ENCODE data around the gene KLF13.

Gene KLF13

GRCh38 chr15:31367730-31368344 lies 41.2 kb downstream of the KLF13 start:
- Histone ChIP-seq H3K23ac (ENCODE audit: low read length) (no peak overlapping the region), H2AK5ac (ENCODE audit: low read length) (no peak overlapping the region), H4K8ac (ENCODE audit: low read depth, low read length) (no peak overlapping the region), H2AFZ (ENCODE audit: insufficient read depth, low read length, poor library complexity) (no peak overlapping the region), H2BK5ac (ENCODE audit: low read depth, low read length, poor library complexity) (no peak overlapping the region), H2BK12ac (ENCODE audit: low read length) (no peak overlapping the region), H3K79me2 (ENCODE audit: control insufficient read depth, insufficient read depth, low read length, poor library complexity) (peaks cover 20% of the 10 kb centered on the region), H3K9me3 (ENCODE audit: insufficient read depth, low read depth, low read length) (peaks cover 11% of the 10 kb centered on the region), H3K27me3 (ENCODE audit: insufficient read depth, low read length) (no peaks in the 10 kb centered on the region), H4K12ac (ENCODE audit: low read depth, low read length) (no peak overlapping the region), H2BK120ac (ENCODE audit: insufficient read depth, low read length, poor library complexity) (no peak overlapping the region), H3K36me3 (ENCODE audit: control insufficient read depth in 1 of 2, insufficient read depth in 2 of 2, low read length in 2 of 2) (peaks cover 5 to 6% of the 10 kb centered on the region in 2 experiments), H3K4ac (ENCODE audit: low read depth, low read length) (peak overlapping the region; percentile 1), H3K18ac (ENCODE audit: low read length) (peak overlapping the region; percentile 55), H3K4me1 (ENCODE audit: control insufficient read depth in 1 of 2, insufficient read depth in 2 of 2, low read length in 2 of 2) (peaks cover 53 to 65% of the 10 kb centered on the region in 2 experiments), H3K14ac (ENCODE audit: low read length) (peak overlapping the region; percentile 45), H3K9ac (ENCODE audit: low read length) (no peak overlapping the region), H3K4me3 (ENCODE audit: low read depth, low read length) (no peak overlapping the region), H3K27ac (ENCODE audit: low read depth, low read length) (peak overlapping the region; percentile 5), H4K91ac (ENCODE audit: low read depth, low read length) (peak overlapping the region; percentile 71), H3K4me2 (ENCODE audit: low read length) (no peak overlapping the region), H3K79me1 (ENCODE audit: low read length) (peaks cover 46% of the 10 kb centered on the region)
- DNase-seq: no peak
- no CpG with 5 or more reads among the region's 13 CpGs for WGBS (ENCODE audit: extremely low coverage, insufficient coverage, insufficient read length)

- Histone ChIP-seq H3K4me1 (ENCODE audit: control insufficient read depth in 1 of 2, insufficient read depth in 2 of 2, low read length in 2 of 2) (peaks cover 59 to 70% of the 10 kb centered on the region in 2 experiments), H2BK12ac (ENCODE audit: low read length) (no peak overlapping the region), H3K27me3 (ENCODE audit: insufficient read depth, low read length) (no peaks in the 10 kb centered on the region), H2AK5ac (ENCODE audit: low read length) (no peak overlapping the region), H3K79me1 (ENCODE audit: low read length) (peaks cover 58% of the 10 kb centered on the region), H3K18ac (ENCODE audit: low read length) (no peak overlapping the region), H3K9me3 (ENCODE audit: insufficient read depth, low read depth, low read length) (peaks cover 12% of the 10 kb centered on the region), H2BK120ac (ENCODE audit: insufficient read depth, low read length, poor library complexity) (no peak overlapping the region), H2AFZ (ENCODE audit: insufficient read depth, low read length, poor library complexity) (no peak overlapping the region), H3K36me3 (ENCODE audit: control insufficient read depth in 1 of 2, insufficient read depth in 2 of 2, low read length in 2 of 2) (peaks cover 13 to 19% of the 10 kb centered on the region in 2 experiments), H3K27ac (ENCODE audit: low read depth, low read length) (peak overlapping the region; percentile 91), H4K12ac (ENCODE audit: low read depth, low read length) (no peak overlapping the region), H3K14ac (ENCODE audit: low read length) (no peak overlapping the region), H3K4me3 (ENCODE audit: low read depth, low read length) (no peak overlapping the region), H3K4me2 (ENCODE audit: low read length) (no peak overlapping the region), H2BK5ac (ENCODE audit: low read depth, low read length, poor library complexity) (peak overlapping the region; percentile 66), H3K4ac (ENCODE audit: low read depth, low read length) (no peak overlapping the region), H4K91ac (ENCODE audit: low read depth, low read length) (peak overlapping the region; percentile 58), H3K9ac (ENCODE audit: low read length) (no peak overlapping the region), H3K23ac (ENCODE audit: low read length) (no peak overlapping the region), H3K79me2 (ENCODE audit: control insufficient read depth, insufficient read depth, low read length, poor library complexity) (peaks cover 27% of the 10 kb centered on the region), H4K8ac (ENCODE audit: low read depth, low read length) (no peak overlapping the region)
- no CpG with 5 or more reads among the region's 1 CpG for WGBS (ENCODE audit: extremely low coverage, insufficient coverage, insufficient read length)
- no peak for DNase-seq
These were observed 43.1 kb downstream of the KLF13 start for GRCh38 chr15:31369727-31370126.

GRCh38 chr15:31371520-31372240 lies 45.0 kb downstream of the KLF13 start:
- DNase-seq: no peak
- peak overlapping the region; percentile 75 for H4K8ac ChIP-seq (ENCODE audit: low read depth, low read length)
- H2BK12ac ChIP-seq (ENCODE audit: low read length): peak overlapping the region; percentile 97
- peak overlapping the region; percentile 78 for H3K4ac ChIP-seq (ENCODE audit: low read depth, low read length)
- peak overlapping the region; percentile 96 for H3K18ac ChIP-seq (ENCODE audit: low read length)
- peaks cover 15 to 26% of the 10 kb centered on the region in 2 experiments for H3K36me3 ChIP-seq (ENCODE audit: control insufficient read depth in 1 of 2, insufficient read depth in 2 of 2, low read length in 2 of 2)
- peak overlapping the region; percentile 94 for H3K14ac ChIP-seq (ENCODE audit: low read length)
- no peak overlapping the region for H3K4me3 ChIP-seq (ENCODE audit: low read depth, low read length)
- H3K4me2 ChIP-seq (ENCODE audit: low read length): no peak overlapping the region
- peaks cover 21% of the 10 kb centered on the region for H3K79me2 ChIP-seq (ENCODE audit: control insufficient read depth, insufficient read depth, low read length, poor library complexity)
- no peaks in the 10 kb centered on the region for H3K27me3 ChIP-seq (ENCODE audit: insufficient read depth, low read length)
- H2AFZ ChIP-seq (ENCODE audit: insufficient read depth, low read length, poor library complexity): peak overlapping the region; percentile 67
- H3K79me1 ChIP-seq (ENCODE audit: low read length): peaks cover 47% of the 10 kb centered on the region
- no peak overlapping the region for H3K9ac ChIP-seq (ENCODE audit: low read length)
- H3K23ac ChIP-seq (ENCODE audit: low read length): no peak overlapping the region
- WGBS (ENCODE audit: extremely low coverage, insufficient coverage, insufficient read length): no CpG with 5 or more reads among the region's 38 CpGs
- peak overlapping the region; percentile 91 for H2BK5ac ChIP-seq (ENCODE audit: low read depth, low read length, poor library complexity)
- H3K9me3 ChIP-seq (ENCODE audit: insufficient read depth, low read depth, low read length): peaks cover 12% of the 10 kb centered on the region
- peaks cover 43 to 55% of the 10 kb centered on the region in 2 experiments for H3K4me1 ChIP-seq (ENCODE audit: control insufficient read depth in 1 of 2, insufficient read depth in 2 of 2, low read length in 2 of 2)
- H4K91ac ChIP-seq (ENCODE audit: low read depth, low read length): peak overlapping the region; percentile 96
- peak overlapping the region; percentile 89 for H3K27ac ChIP-seq (ENCODE audit: low read depth, low read length)
- H4K12ac ChIP-seq (ENCODE audit: low read depth, low read length): peak overlapping the region; percentile 19
- peak overlapping the region; percentile 98 for H2AK5ac ChIP-seq (ENCODE audit: low read length)
- H2BK120ac ChIP-seq (ENCODE audit: insufficient read depth, low read length, poor library complexity): peak overlapping the region; percentile 97

- peaks cover 41 to 51% of the 10 kb centered on the region in 2 experiments for H3K4me1 ChIP-seq (ENCODE audit: control insufficient read depth in 1 of 2, insufficient read depth in 2 of 2, low read length in 2 of 2)
- peaks cover 18% of the 10 kb centered on the region for H3K79me2 ChIP-seq (ENCODE audit: control insufficient read depth, insufficient read depth, low read length, poor library complexity)
- WGBS (ENCODE audit: extremely low coverage, insufficient coverage, insufficient read length): no CpG with 5 or more reads among the region's 14 CpGs
- DNase-seq: peak; percentile 97 to 98
- peak overlapping the region; percentile 75 for H4K8ac ChIP-seq (ENCODE audit: low read depth, low read length)
- peaks cover 45% of the 10 kb centered on the region for H3K79me1 ChIP-seq (ENCODE audit: low read length)
- peak overlapping the region; percentile 81 for H3K18ac ChIP-seq (ENCODE audit: low read length)
- peaks cover 12% of the 10 kb centered on the region for H3K9me3 ChIP-seq (ENCODE audit: insufficient read depth, low read depth, low read length)
- no peak overlapping the region for H3K23ac ChIP-seq (ENCODE audit: low read length)
- peak overlapping the region; percentile 91 for H4K91ac ChIP-seq (ENCODE audit: low read depth, low read length)
- peak overlapping the region; percentile 89 for H2BK12ac ChIP-seq (ENCODE audit: low read length)
- peak overlapping the region; percentile 89 for H3K27ac ChIP-seq (ENCODE audit: low read depth, low read length)
- peak overlapping the region; percentile 89 for H2BK5ac ChIP-seq (ENCODE audit: low read depth, low read length, poor library complexity)
- H3K4ac ChIP-seq (ENCODE audit: low read depth, low read length): peak overlapping the region; percentile 49
- H3K4me2 ChIP-seq (ENCODE audit: low read length): no peak overlapping the region
- no peak overlapping the region for H4K12ac ChIP-seq (ENCODE audit: low read depth, low read length)
- no peaks in the 10 kb centered on the region for H3K27me3 ChIP-seq (ENCODE audit: insufficient read depth, low read length)
- peak overlapping the region; percentile 62 for H2AK5ac ChIP-seq (ENCODE audit: low read length)
- peak overlapping the region; percentile 86 for H2BK120ac ChIP-seq (ENCODE audit: insufficient read depth, low read length, poor library complexity)
- no peak overlapping the region for H3K9ac ChIP-seq (ENCODE audit: low read length)
- peak overlapping the region; percentile 79 for H3K14ac ChIP-seq (ENCODE audit: low read length)
- no peak overlapping the region for H3K4me3 ChIP-seq (ENCODE audit: low read depth, low read length)
- no peak overlapping the region for H2AFZ ChIP-seq (ENCODE audit: insufficient read depth, low read length, poor library complexity)
- peaks cover 15 to 30% of the 10 kb centered on the region in 2 experiments for H3K36me3 ChIP-seq (ENCODE audit: control insufficient read depth in 1 of 2, insufficient read depth in 2 of 2, low read length in 2 of 2)
These were observed 46.0 kb downstream of the KLF13 start for GRCh38 chr15:31372635-31373091.
